GM23338 (cell line): ENCODE results near the gene DIAPH3.

Experiments
- CREB1 ChIP-seq: fragments of 250-450 bp; sonication (Bioruptor Pico); IDR thresholded peaks from 2 replicates; pipeline ENCODE4 v1.5.0; 2020; ENCODE audit warnings: low read depth, mild to moderate bottlenecking, moderate library complexity
- ETS1 ChIP-seq: IDR thresholded peaks from 2 replicates; pipeline ENCODE4 v1.6.1; 2016; ENCODE audit warnings: antibody characterized with exemption
- EZH2 ChIP-seq: fragments of 200-600 bp; sonication (generic); IDR thresholded peaks from one replicate; pipeline ENCODE4 v1.8.0; 2017; ENCODE audit warnings: antibody characterized with exemption, mild to moderate bottlenecking, low read depth; ENCODE audit not compliant: unreplicated experiment
- EZH2phosphoT487 ChIP-seq: fragments of 200-600 bp; sonication (generic); IDR thresholded peaks from one replicate; pipeline ENCODE4 v1.8.1; 2018; ENCODE audit warnings: antibody characterized with exemption; ENCODE audit not compliant: unreplicated experiment
- JUNB ChIP-seq: IDR thresholded peaks from one replicate; pipeline ENCODE4 v1.6.1; 2016; ENCODE audit warnings: antibody characterized with exemption; ENCODE audit not compliant: unreplicated experiment
- NANOG ChIP-seq: IDR thresholded peaks from 2 replicates; pipeline ENCODE4 v1.6.1; 2016; ENCODE audit warnings: antibody characterized with exemption, borderline replicate concordance
- POLR2AphosphoS5 ChIP-seq: IDR thresholded peaks from 2 replicates; pipeline ENCODE4 v1.6.1; 2016; ENCODE audit warnings: antibody characterized with exemption, low read depth
- REST ChIP-seq: IDR thresholded peaks from one replicate; pipeline ENCODE4 v1.6.1; 2018; ENCODE audit warnings: antibody characterized with exemption; ENCODE audit not compliant: unreplicated experiment
- STAT1 ChIP-seq: IDR thresholded peaks from one replicate; pipeline ENCODE4 v1.6.1; 2016; ENCODE audit warnings: antibody characterized with exemption; ENCODE audit not compliant: unreplicated experiment
- ZNF114 ChIP-seq: fragments of 250-450 bp; sonication (Bioruptor Pico); IDR thresholded peaks from 2 replicates; pipeline ENCODE4 v1.5.0; 2020; ENCODE audit warnings: mild to moderate bottlenecking, moderate library complexity
- ZNF331 ChIP-seq: fragments of 250-450 bp; sonication (Bioruptor Pico); IDR thresholded peaks from 2 replicates; pipeline ENCODE4 v1.5.0; 2020; ENCODE audit warnings: low read depth, mild to moderate bottlenecking, moderate library complexity
- ZNF462 ChIP-seq: fragments of 250-450 bp; sonication (Bioruptor Pico); IDR thresholded peaks from 2 replicates; pipeline ENCODE4 v1.5.0; 2020; ENCODE audit warnings: mild to moderate bottlenecking, moderate library complexity
- TF ChIP-seq, protein P1 (sequence below), 2 experiments: fragments of 200-600 bp in 1 of 2; sonication (generic) in 1 of 2; conservative IDR thresholded peaks; 2 replicates each; pipeline versions ENCODE4 v1.5.1 to v1.6.1; 2016 to 2017; ENCODE audit warnings: antibody characterized with exemption in 2 of 2, low read depth in 2 of 2, mild to moderate bottlenecking in 2 of 2, moderate library complexity in 1 of 2

DNA sequence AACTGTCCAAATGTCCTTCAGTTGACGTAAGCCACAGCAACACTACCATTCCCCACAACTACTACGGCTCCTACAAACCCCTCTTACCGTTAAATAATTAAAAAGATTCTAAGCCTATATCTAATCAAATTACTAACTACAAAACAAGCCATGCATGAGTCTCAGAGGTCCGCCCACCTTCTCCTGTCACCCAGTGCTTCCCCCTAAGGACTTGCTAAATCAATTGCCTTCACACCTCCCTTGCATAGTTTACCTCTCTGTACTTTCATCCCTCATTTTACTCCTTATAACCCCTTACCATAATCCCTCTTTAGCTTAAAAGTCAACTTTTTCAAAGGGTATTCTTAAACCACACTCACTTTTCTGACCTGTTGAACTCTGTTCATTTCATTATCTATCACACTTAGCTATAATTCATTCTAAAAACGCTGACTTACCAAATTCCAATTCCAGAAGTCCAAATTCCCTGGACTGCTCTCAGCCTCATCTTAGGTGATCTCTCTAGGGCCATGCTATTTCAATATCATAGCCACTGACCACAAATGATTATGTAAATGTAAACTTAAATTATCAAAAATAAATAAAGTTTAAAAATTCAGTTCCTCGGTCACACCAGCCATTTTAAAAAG, 187.8 kb downstream of the DIAPH3 start:
- TF ChIP-seq, protein P1, sequence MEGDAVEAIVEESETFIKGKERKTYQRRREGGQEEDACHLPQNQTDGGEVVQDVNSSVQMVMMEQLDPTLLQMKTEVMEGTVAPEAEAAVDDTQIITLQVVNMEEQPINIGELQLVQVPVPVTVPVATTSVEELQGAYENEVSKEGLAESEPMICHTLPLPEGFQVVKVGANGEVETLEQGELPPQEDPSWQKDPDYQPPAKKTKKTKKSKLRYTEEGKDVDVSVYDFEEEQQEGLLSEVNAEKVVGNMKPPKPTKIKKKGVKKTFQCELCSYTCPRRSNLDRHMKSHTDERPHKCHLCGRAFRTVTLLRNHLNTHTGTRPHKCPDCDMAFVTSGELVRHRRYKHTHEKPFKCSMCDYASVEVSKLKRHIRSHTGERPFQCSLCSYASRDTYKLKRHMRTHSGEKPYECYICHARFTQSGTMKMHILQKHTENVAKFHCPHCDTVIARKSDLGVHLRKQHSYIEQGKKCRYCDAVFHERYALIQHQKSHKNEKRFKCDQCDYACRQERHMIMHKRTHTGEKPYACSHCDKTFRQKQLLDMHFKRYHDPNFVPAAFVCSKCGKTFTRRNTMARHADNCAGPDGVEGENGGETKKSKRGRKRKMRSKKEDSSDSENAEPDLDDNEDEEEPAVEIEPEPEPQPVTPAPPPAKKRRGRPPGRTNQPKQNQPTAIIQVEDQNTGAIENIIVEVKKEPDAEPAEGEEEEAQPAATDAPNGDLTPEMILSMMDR (conservative IDR thresholded peaks at IDR 0.05; ENCODE audit: low read depth in 2 of 2) = no peak
- TF ChIP-seq JUNB (no peak), REST (no peak), POLR2AphosphoS5 (no peak), EZH2 (no peak), STAT1 (no peak), EZH2phosphoT487 (no peak), CREB1 (no peak), NANOG (no peak), ZNF114 (CRISPR knock-in tag) (no peak), ZNF462 (CRISPR knock-in tag) (no peak), ETS1 (no peak), ZNF331 (CRISPR knock-in tag) (no peak)
